Measurements from ENCODE around the gene ZFC3H1.

DNA sequence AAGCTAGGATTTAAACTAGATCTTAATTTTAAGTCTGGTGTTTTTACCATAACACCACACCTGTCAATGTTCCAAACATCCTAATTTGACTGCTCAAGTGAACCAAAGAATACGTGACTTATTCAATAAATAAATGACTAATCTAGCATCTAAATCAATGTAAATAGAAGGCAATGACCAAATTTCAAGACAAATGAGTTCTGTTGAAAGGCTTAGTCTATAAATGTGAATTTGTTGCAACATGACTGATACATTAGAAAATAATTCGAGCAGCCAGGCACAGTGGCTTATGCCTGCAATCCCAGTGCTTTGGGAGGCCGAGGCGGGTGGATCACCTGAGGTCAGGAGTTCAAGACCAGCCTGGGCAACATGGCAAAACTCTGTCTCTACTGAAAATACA is 15.1 kb downstream of the ZFC3H1 start:
- TF ChIP-seq CTCF (IDR thresholded peaks at IDR 0.05; ENCODE audit: low read length) (no peak), EZH2 (optimal IDR thresholded peaks at IDR 0.05; ENCODE audit: low read depth, low read length) (no peak)
